NT2/D1 (cell line): Measurements from ENCODE around the gene GPR176.

ENCODE experiments used
- SUZ12 ChIP-seq: IDR thresholded peaks from 2 replicates; pipeline ENCODE4 v1.6.1; 2011; ENCODE audit not compliant: insufficient read length, insufficient read depth; ENCODE audit errors: extremely low read depth
- YY1 ChIP-seq: IDR thresholded peaks from 2 replicates; pipeline ENCODE4 v1.6.1; 2011; ENCODE audit not compliant: insufficient read length, insufficient read depth

- TF ChIP-seq YY1 (no peak), SUZ12 (no peak)
Measured at GRCh38 chr15:39784638-39785037, 135.4 kb downstream of the GPR176 start.
